HG03175 (cell line): ENCODE measurements around the gene CHD9.
"Not testable (repeated sequence)": the region's sequence is repeated elsewhere in the genome, so short reads cannot be mapped to it uniquely, and the experiment has no call there.

Experiments used
- ATAC-seq: cut with Tn5 transposase; IDR thresholded peaks from one replicate; pipeline ENCODE4 v1.9.1; 2021; ENCODE audit warnings: mild to moderate bottlenecking, moderate library complexity; ENCODE audit not compliant: unreplicated experiment

Gene CHD9

GRCh38 chr16:53045341-53046220, 9.2 kb upstream of the CHD9 start:
- no peak for ATAC-seq

- not testable (repeated sequence) for ATAC-seq
These were observed 7.3 kb upstream of the CHD9 start for GRCh38 chr16:53047515-53047914.

- no peak for ATAC-seq
These were observed 6.5 kb upstream of the CHD9 start for GRCh38 chr16:53048139-53048915.

- not testable (repeated sequence) for ATAC-seq
These were observed 3.5 kb upstream of the CHD9 start for GRCh38 chr16:53051255-53051654.

GRCh38 chr16:53052519-53053501, 2.0 kb upstream of the CHD9 start, which contains the start of gene CHD9NB:
TSS of gene CHD9NB (minus strand) at chr16:53052897. CDS start at chr16:53044158, 8,739 bp downstream.
- ATAC-seq: no peak

- ATAC-seq: peak; percentile 49
These were observed 673 bp upstream of the CHD9 start for GRCh38 chr16:53053967-53054669.

- no peak for ATAC-seq
These were observed 975 bp downstream of the CHD9 start for GRCh38 chr16:53055541-53056391.

GRCh38 chr16:53056392-53056881, 1.6 kb downstream of the CHD9 start:
- no peak for ATAC-seq

GRCh38 chr16:53057658-53058057, 2.9 kb downstream of the CHD9 start:
- ATAC-seq: no peak

GRCh38 chr16:53058441-53058840, 3.6 kb downstream of the CHD9 start:
- ATAC-seq: no peak

- no peak for ATAC-seq
These were observed 4.1 kb downstream of the CHD9 start for GRCh38 chr16:53058882-53059281.

GRCh38 chr16:53059672-53060071, 4.9 kb downstream of the CHD9 start:
- no peak for ATAC-seq

- no peak for ATAC-seq
These were observed 6.5 kb downstream of the CHD9 start for GRCh38 chr16:53061256-53061655.

GRCh38 chr16:53061701-53062159, 6.9 kb downstream of the CHD9 start:
- ATAC-seq: peak; percentile 93

GRCh38 chr16:53064081-53064578, 9.3 kb downstream of the CHD9 start:
- ATAC-seq: no peak

- ATAC-seq: no peak
These were observed 10.8 kb downstream of the CHD9 start for GRCh38 chr16:53065461-53066061.

- no peak for ATAC-seq
These were observed 12.9 kb downstream of the CHD9 start for GRCh38 chr16:53067675-53068074.

- peak; percentile 68 for ATAC-seq
These were observed 13.6 kb downstream of the CHD9 start for GRCh38 chr16:53068423-53068833.
